Cardiac muscle cell (in vitro differentiated cells and primary cell): ENCODE results near the gene PTPRK. TPM values are rescaled to one million over a fixed set of nuclear protein-coding genes. Genes with fewer than 3 reads are reported as not detected.

Experiments used
- DNase-seq, 2 donors: peaks; one replicate each; pipeline versions ENCODE4 v3.0.0 to v3.0.0-alpha.2; 2010 to 2017; ENCODE audit warnings: low read depth in 1 of 2, low spot score in 1 of 2
- H3K27ac ChIP-seq: fragments of 200-600 bp; sonication (generic); 2 replicates; pipeline ENCODE4 v1.5.1; 2016
- H3K27me3 ChIP-seq: fragments of 200-600 bp; sonication (generic); 2 replicates; pipeline ENCODE4 v1.6.0; 2016; ENCODE audit warnings: control low read depth
- H3K36me3 ChIP-seq: fragments of 200-600 bp; sonication (generic); 2 replicates; pipeline ENCODE4 v1.5.1; 2016; ENCODE audit warnings: control low read depth
- H3K4me1 ChIP-seq: fragments of 200-600 bp; sonication (generic); 2 replicates; pipeline ENCODE4 v1.8.1; 2017; ENCODE audit warnings: low read depth, mild to moderate bottlenecking, mixed run types
- H3K4me3 ChIP-seq: fragments of 200-600 bp; sonication (generic); 2 replicates; pipeline ENCODE4 v1.5.1; 2016; ENCODE audit warnings: mild to moderate bottlenecking
- H3K9me3 ChIP-seq: fragments of 200-600 bp; sonication (generic); 2 replicates; pipeline ENCODE4 v1.5.1; 2017; ENCODE audit warnings: low read depth, mild to moderate bottlenecking, control low read depth
- CTCF ChIP-seq: IDR thresholded peaks from 2 replicates; pipeline ENCODE4 v1.5.1; 2012; ENCODE audit warnings: low read depth, mild to moderate bottlenecking, low read length
- polyA plus RNA-seq: library from polyadenylated mRNA; unstranded; fragments of >200 nt; fragmentation: Nextera tagmentation; extraction: Ambion mirVana; gene quantifications from 2 replicates; pipeline ENCODE4 v1.2.1, GENCODE V29; 2016
- total RNA-seq: library from RNA; depleted of rRNA; stranded (reverse); fragments of >200 nt; gene quantifications from 2 replicates; pipeline ENCODE4 v1.2.3, GENCODE V29; 2016

Gene PTPRK
- total and polyA plus RNA-seq, 2 experiments from 2014 or later: 48.3 to 73.1 TPM

GRCh38 chr6:128063850-128064539, 456.4 kb downstream of the PTPRK start:
- Histone ChIP-seq H3K9me3 (no peaks in the 10 kb centered on the region), H3K36me3 (peaks cover 16% of the 10 kb centered on the region), H3K4me1 (peaks cover 11% of the 10 kb centered on the region), H3K4me3 (no peak overlapping the region), H3K27me3 (no peaks in the 10 kb centered on the region), H3K27ac (no peak overlapping the region)
- no peak for TF ChIP-seq CTCF
- DNase-seq: no peak

- no peaks in the 10 kb centered on the region for H3K9me3 ChIP-seq
- peak in 1 of 2 donors; percentile 25 for DNase-seq
- no peaks in the 10 kb centered on the region for H3K27me3 ChIP-seq
- no peak overlapping the region for H3K4me3 ChIP-seq
- peaks cover 6% of the 10 kb centered on the region for H3K4me1 ChIP-seq
- H3K36me3 ChIP-seq: peaks cover 17% of the 10 kb centered on the region
- no peak for TF ChIP-seq CTCF
- H3K27ac ChIP-seq: no peak overlapping the region
These were observed 457.4 kb downstream of the PTPRK start for GRCh38 chr6:128062882-128063603.

- Histone ChIP-seq H3K9me3 (no peaks in the 10 kb centered on the region), H3K4me1 (peaks cover 3% of the 10 kb centered on the region), H3K36me3 (peaks cover 12% of the 10 kb centered on the region), H3K27ac (no peak overlapping the region), H3K27me3 (no peaks in the 10 kb centered on the region), H3K4me3 (no peak overlapping the region)
- DNase-seq: no peak
- TF ChIP-seq CTCF: no peak
These were observed 462.5 kb downstream of the PTPRK start for GRCh38 chr6:128057946-128058345.

GRCh38 chr6:128057541-128057940, 462.9 kb downstream of the PTPRK start:
- Histone ChIP-seq H3K27me3 (no peaks in the 10 kb centered on the region), H3K36me3 (peaks cover 12% of the 10 kb centered on the region), H3K9me3 (no peaks in the 10 kb centered on the region), H3K4me1 (peaks cover 3% of the 10 kb centered on the region), H3K4me3 (no peak overlapping the region), H3K27ac (no peak overlapping the region)
- no peak for DNase-seq
- no peak for TF ChIP-seq CTCF

- no peak overlapping the region for H3K4me3 ChIP-seq
- peak in 1 of 2 donors; percentile 29 for DNase-seq
- no peaks in the 10 kb centered on the region for H3K36me3 ChIP-seq
- H3K9me3 ChIP-seq: no peaks in the 10 kb centered on the region
- H3K4me1 ChIP-seq: peaks cover 3% of the 10 kb centered on the region
- TF ChIP-seq CTCF: no peak
- no peaks in the 10 kb centered on the region for H3K27me3 ChIP-seq
- H3K27ac ChIP-seq: no peak overlapping the region
These were observed 467.3 kb downstream of the PTPRK start for GRCh38 chr6:128053109-128053508.
